Rectal smooth muscle tissue (tissue), 1 donor: ENCODE measurements around the gene FUT1.

ENCODE experiments used
- H3K27ac ChIP-seq: one replicate; pipeline ENCODE4 v1.7.0; 2013; ENCODE audit warnings: low read depth, low read length, inconsistent platforms
- H3K27me3 ChIP-seq: one replicate; pipeline ENCODE4 v1.7.0; 2013; ENCODE audit warnings: low read length; ENCODE audit not compliant: control insufficient read depth, insufficient read depth
- H3K36me3 ChIP-seq: one replicate; pipeline ENCODE4 v1.7.0; 2013; ENCODE audit warnings: low read length; ENCODE audit not compliant: control insufficient read depth, insufficient read depth
- H3K4me1 ChIP-seq: one replicate; pipeline ENCODE4 v1.7.0; 2013; ENCODE audit warnings: low read length; ENCODE audit not compliant: control insufficient read depth, insufficient read depth
- H3K4me3 ChIP-seq: one replicate; pipeline ENCODE4 v1.7.0; 2013; ENCODE audit warnings: low read length
- H3K9ac ChIP-seq: one replicate; pipeline ENCODE4 v1.7.0; 2013; ENCODE audit warnings: low read length

The FUT1 gene

DNA sequence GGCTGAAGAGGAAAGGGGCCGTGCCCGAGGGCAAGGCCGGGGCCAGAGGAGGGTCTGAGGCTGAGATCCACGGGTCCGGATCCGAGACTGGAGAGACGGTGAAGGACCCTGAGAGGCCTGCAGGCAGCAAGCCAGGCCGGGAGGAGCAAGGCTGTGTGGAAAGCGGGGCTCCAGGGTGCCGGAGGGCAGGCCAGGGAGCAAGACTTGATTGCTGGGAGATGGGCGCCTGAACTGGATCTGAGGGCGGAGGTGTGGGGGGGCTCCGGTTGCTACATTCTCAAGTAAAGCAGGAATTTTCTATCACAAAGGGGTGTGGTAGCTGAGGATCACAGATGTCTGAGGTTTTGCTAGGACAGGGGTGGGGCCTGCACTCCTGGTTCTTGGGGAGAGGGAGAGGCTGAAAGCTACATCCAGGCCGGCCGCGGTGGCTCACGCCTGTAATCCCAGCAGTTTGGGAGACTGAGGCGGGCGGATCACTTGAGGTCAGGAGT lies 36.7 kb downstream of the FUT1 start:
- peaks cover 14% of the 10 kb centered on the region for H3K4me1 ChIP-seq

DNA sequence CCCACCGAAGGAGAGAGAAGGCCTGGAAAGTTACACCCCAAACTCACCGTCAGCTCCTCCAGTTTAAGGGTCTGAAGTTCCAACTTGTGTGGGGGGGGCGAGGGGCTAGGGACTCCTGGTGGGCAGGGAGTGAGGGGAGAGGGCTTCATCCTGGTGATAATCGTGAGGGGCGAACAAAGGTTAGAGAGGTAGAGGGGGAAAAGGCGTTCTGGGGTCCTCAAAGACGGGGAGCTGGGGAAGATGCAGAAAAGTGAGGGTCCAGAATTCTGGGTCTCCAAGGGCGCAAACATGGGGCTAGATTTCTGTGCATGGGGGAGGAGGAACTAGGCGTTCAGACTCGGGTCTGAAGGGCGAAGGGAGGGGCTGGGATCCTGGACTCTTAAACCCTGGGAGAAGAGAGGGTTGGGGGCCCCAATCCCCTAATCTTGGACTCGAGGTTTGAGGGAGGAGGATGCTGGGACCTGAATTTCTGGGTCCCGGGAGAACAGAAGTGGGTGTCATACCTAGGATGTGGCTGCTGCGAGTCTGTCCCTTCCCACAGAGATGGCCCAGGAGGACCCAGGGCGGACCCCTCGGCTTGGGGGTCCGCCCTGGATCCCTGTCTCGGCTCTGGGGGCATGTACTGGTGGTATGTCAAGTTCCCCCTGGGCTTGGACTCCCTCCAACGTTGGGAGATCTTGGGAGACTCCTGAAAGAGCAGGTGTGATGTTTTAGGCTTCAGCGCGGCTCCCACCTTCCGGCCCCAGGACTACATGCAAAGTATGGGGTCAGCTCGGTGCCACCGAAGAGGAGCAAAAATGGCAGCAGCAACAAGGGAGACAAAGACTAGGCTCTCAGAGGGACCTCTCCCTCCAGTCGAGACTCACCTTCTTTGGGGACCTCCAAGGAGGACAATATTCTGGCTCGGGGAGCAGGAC lies 37.4 kb downstream of the FUT1 start:
- H3K4me3 ChIP-seq = peak overlapping the region; percentile 72
- no peaks in the 10 kb centered on the region for H3K36me3 ChIP-seq
- no peaks in the 10 kb centered on the region for H3K27me3 ChIP-seq
- peaks cover 11% of the 10 kb centered on the region for H3K4me1 ChIP-seq
- H3K27ac ChIP-seq = peak overlapping the region; percentile 86
- peak overlapping the region; percentile 38 for H3K9ac ChIP-seq

More for the DNA sequence above, 36.7 kb downstream of the FUT1 start:
- H3K36me3 ChIP-seq = no peaks in the 10 kb centered on the region
- H3K27ac ChIP-seq = peak overlapping the region; percentile 37
- H3K9ac ChIP-seq = no peak overlapping the region
- no peaks in the 10 kb centered on the region for H3K27me3 ChIP-seq
- peak overlapping the region; percentile 35 for H3K4me3 ChIP-seq

DNA sequence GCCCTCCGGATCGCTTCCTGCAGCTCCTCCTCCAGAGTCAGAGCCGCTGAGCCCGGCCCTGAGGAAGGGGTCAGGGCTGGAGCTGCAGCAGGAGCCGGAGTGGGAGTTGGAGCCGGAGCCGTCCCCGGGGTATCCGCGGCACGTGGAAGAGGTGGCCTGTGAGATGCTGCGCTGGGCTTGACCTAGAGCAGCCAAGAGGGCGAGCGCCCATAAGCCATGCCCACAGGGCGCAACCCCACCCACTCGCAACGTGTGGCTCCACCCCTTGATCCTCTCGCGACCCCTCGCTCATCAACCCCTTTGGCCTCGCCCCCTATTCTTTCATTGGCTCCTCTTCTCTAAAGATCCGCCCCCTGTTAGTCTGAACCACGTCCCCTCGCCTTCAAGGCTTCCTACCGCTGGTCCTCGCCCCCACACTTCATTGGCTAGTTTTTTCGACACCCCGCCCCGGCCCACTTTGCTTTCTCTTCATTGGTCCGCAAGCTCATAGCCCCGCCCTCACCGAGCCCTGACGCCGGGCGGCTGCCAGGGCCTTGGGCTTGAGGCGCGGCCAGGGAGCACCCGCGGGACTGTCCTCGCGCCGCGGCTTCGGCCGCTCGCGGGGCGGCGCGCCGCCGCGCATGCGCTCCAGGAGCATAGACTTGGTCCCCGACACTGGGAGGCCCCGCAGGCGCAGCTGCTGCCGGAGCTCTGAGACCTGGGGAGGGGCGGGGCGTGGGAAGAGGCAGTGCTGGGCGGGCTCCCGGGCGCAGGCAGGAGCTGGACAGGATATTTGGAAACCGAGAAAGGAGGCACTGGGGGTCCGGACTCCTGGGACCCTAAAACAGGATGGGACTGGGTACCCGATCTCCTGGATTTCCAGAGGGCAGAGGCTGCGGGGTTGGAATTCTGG lies 38.3 kb downstream of the FUT1 start:
- no peaks in the 10 kb centered on the region for H3K27me3 ChIP-seq
- H3K27ac ChIP-seq = peak overlapping the region; percentile 86
- peaks cover 10% of the 10 kb centered on the region for H3K4me1 ChIP-seq

DNA sequence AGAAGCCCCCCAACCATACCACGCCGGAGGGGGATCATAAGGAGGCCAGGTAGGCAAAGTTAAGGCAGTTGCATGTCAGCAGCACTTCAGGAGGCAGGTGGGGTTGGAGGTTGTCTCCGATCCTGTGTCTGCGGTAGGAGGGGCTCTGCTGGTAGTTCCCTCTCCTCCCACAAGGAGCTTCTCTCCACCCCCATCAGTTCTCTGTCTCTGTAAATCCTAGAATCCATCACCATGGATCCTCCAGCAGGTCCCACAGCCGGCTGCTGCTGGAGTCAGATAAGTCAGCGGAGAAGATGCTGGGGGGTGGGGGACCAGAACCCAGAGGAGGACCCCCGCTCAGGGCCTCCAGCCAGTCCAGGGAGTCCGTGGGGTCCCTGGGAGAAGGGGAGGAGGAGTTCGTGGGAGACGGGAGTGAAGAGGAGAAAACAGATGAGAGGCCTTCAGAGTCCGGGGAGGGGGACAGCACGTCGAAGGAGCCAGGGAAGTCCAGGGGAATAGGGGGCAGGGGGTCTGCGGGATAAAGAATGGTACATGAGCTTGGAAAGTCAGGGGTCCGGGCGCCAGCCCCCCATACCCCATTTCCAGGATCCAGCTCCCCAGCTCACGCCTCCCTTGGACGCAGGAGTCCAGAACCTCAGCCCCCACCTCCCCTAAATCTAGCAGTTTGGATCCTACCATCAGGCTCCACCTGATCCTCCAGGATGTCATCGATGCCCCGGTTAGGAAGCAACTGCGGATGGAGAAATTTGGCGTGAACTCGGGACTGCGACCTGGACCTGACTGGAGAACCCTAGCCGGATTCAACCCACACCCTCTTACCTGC lies 39.2 kb downstream of the FUT1 start:
- H3K27ac ChIP-seq = no peak overlapping the region
- H3K9ac ChIP-seq = no peak overlapping the region
- peaks cover 10% of the 10 kb centered on the region for H3K4me1 ChIP-seq
- peak overlapping the region; percentile 82 for H3K4me3 ChIP-seq
- no peaks in the 10 kb centered on the region for H3K36me3 ChIP-seq
- no peaks in the 10 kb centered on the region for H3K27me3 ChIP-seq

More for the DNA sequence above, 38.3 kb downstream of the FUT1 start:
- peak overlapping the region; percentile 82 for H3K4me3 ChIP-seq
- H3K36me3 ChIP-seq = no peaks in the 10 kb centered on the region
- H3K9ac ChIP-seq = peak overlapping the region; percentile 38

GRCh38 chr19:48711106-48711662 lies 41.3 kb downstream of the FUT1 start:
- peaks cover 10% of the 10 kb centered on the region for H3K4me1 ChIP-seq

DNA sequence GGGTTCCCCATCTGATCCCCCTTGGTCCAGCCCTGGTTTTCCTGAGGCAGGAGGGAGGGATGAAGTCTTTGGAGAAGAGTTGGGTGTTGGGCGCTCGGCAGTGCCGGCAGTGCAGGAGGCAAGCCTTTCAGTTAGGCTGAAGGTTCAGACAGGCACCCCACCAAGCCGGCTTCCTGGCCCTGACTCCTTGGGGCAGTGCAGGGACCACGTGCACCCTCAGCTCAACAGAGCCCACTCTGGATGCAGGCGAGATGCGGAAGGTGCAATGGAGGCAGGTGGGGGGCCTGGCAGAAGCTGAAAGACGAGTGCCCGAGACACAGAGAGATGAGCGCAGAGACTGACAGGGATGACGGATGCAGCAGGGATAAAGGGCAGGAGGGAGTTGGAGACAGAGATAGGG lies 44.0 kb downstream of the FUT1 start:
- H3K4me3 ChIP-seq = no peak overlapping the region
- H3K36me3 ChIP-seq = no peaks in the 10 kb centered on the region
- no peak overlapping the region for H3K9ac ChIP-seq
- H3K4me1 ChIP-seq = no peaks in the 10 kb centered on the region
- no peak overlapping the region for H3K27ac ChIP-seq
- no peaks in the 10 kb centered on the region for H3K27me3 ChIP-seq

More at GRCh38 chr19:48711106-48711662, 41.3 kb downstream of the FUT1 start:
- Histone ChIP-seq H3K36me3 (no peaks in the 10 kb centered on the region), H3K4me3 (no peak overlapping the region), H3K27me3 (no peaks in the 10 kb centered on the region), H3K9ac (no peak overlapping the region), H3K27ac (no peak overlapping the region)

DNA sequence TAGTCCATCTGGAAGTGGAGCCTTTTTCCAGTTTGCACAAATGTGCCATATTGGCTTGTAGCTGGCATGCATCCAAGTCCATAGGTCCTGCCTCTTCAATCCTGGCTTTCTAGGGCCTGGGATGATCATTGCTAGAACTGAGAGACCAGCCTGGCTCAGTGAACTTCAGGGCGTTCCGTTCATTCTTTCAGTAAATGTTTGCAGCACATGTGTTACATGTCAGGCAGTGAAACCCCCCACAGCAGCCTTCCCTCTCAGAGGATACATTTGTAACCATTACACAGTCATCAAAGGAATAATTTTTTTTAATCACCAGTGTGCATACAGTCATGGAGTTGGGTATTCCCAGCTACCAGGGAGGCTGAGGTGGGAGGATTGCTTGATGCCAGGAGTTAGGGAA lies 47.0 kb downstream of the FUT1 start:
- H3K9ac ChIP-seq = no peak overlapping the region
- H3K27ac ChIP-seq = no peak overlapping the region

DNA sequence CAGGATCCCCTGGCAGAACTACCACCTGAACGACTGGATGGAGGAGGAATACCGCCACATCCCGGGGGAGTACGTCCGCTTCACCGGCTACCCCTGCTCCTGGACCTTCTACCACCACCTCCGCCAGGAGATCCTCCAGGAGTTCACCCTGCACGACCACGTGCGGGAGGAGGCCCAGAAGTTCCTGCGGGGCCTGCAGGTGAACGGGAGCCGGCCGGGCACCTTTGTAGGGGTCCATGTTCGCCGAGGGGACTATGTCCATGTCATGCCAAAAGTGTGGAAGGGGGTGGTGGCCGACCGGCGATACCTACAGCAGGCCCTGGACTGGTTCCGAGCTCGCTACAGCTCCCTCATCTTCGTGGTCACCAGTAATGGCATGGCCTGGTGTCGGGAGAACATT lies 49.1 kb downstream of the FUT1 start:
- no peaks in the 10 kb centered on the region for H3K27me3 ChIP-seq

More for the DNA sequence above, 47.0 kb downstream of the FUT1 start:
- Histone ChIP-seq H3K4me1 (no peaks in the 10 kb centered on the region), H3K27me3 (no peaks in the 10 kb centered on the region), H3K4me3 (no peak overlapping the region), H3K36me3 (no peaks in the 10 kb centered on the region)

DNA sequence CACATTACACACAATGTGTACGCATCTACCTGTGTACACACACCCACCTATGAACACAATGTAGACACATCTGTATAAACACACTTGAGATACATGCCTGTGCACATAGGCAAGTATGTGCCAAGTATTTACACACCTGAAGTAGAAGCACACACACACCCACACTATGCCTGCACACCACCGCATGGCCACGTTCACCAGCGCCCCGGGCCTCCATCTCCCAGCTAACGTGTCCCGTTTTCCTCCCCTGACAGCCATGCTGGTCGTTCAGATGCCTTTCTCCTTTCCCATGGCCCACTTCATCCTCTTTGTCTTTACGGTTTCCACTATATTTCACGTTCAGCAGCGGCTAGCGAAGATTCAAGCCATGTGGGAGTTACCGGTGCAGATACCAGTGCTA lies 49.7 kb downstream of the FUT1 start:
- Histone ChIP-seq H3K27ac (no peak overlapping the region), H3K27me3 (no peaks in the 10 kb centered on the region), H3K9ac (no peak overlapping the region), H3K36me3 (no peaks in the 10 kb centered on the region), H3K4me3 (no peak overlapping the region), H3K4me1 (no peaks in the 10 kb centered on the region)

More for the DNA sequence above, 49.1 kb downstream of the FUT1 start:
- no peak overlapping the region for H3K9ac ChIP-seq
- H3K4me3 ChIP-seq = no peak overlapping the region
- H3K4me1 ChIP-seq = no peaks in the 10 kb centered on the region
- H3K36me3 ChIP-seq = no peaks in the 10 kb centered on the region
- no peak overlapping the region for H3K27ac ChIP-seq

DNA sequence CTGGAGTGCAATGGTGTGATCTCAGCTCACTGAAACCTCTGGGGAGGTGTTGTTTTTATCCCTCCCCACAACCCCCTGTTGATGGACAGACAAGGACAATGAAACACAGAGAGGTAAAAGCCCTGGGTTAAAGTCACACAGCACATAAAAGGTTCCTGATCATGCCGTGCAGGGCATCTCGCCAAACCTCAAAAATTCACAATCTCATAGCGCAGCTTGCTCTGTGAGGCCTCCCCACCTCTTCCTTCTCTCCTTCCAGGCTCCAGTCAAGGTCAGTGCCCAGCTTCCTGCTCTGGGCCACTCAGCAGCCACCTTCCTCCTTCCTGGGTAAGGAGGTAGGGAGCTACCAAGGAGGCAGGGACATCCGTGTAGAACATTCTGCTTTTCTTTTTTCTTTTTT lies 54.4 kb downstream of the FUT1 start:
- Histone ChIP-seq H3K4me1 (no peaks in the 10 kb centered on the region), H3K36me3 (no peaks in the 10 kb centered on the region), H3K9ac (no peak overlapping the region), H3K27ac (no peak overlapping the region), H3K27me3 (peaks cover 11% of the 10 kb centered on the region), H3K4me3 (peak overlapping the region; percentile 27)
